Fibroblast of lung (primary cell): ENCODE results near the gene CEP152. TPM values are rescaled to one million over a fixed set of nuclear protein-coding genes. Genes with fewer than 3 reads are reported as not detected.

Experiments used
- DNase-seq, 2 donors: peaks; one replicate each; pipeline versions ENCODE4 v3.0.0 to v3.0.0-alpha.2; 2010; ENCODE audit warnings: low read depth in 2 of 2
- H2AFZ ChIP-seq: 2 replicates; pipeline ENCODE4 v1.5.1; 2012; ENCODE audit warnings: low read length, control low read depth, inconsistent platforms
- H3K27ac ChIP-seq: 2 replicates; pipeline ENCODE4 v1.5.1; 2011; ENCODE audit warnings: low read length, control low read depth; ENCODE audit not compliant: insufficient read depth
- H3K27me3 ChIP-seq: 2 replicates; pipeline ENCODE4 v1.5.1; 2011; ENCODE audit warnings: mild to moderate bottlenecking, low read length; ENCODE audit not compliant: control insufficient read depth, insufficient read depth
- H3K36me3 ChIP-seq: 2 replicates; pipeline ENCODE4 v1.5.1; 2011; ENCODE audit warnings: low read length; ENCODE audit not compliant: control insufficient read depth, insufficient read depth
- H3K4me1 ChIP-seq: 2 replicates; pipeline ENCODE4 v1.5.1; 2011; ENCODE audit warnings: low read length; ENCODE audit not compliant: control insufficient read depth, insufficient read depth; ENCODE audit errors: extremely low read depth
- H3K4me2 ChIP-seq: 2 replicates; pipeline ENCODE4 v1.5.1; 2011; ENCODE audit warnings: low read length, control low read depth; ENCODE audit not compliant: insufficient read depth; ENCODE audit errors: extremely low read depth
- H3K4me3 ChIP-seq, 4 experiments: fragments of 200-600 bp in 1 of 4; sonication (generic) in 1 of 4; replicated peaks in 1 of 4; 2 replicates each; pipeline ENCODE4 v1.5.1; 2011 to 2016; ENCODE audit warnings: low read length in 4 of 4, low read depth in 3 of 4, mild to moderate bottlenecking in 3 of 4, control low read depth in 2 of 4, inconsistent platforms in 1 of 4, mixed read lengths in 1 of 4; ENCODE audit not compliant: insufficient read depth in 1 of 4; ENCODE audit errors: control extremely low read depth in 1 of 4
- H3K79me2 ChIP-seq: 2 replicates; pipeline ENCODE4 v1.5.1; 2012; ENCODE audit warnings: mild to moderate bottlenecking, low read length, inconsistent platforms; ENCODE audit not compliant: control insufficient read depth, insufficient read depth
- H3K9ac ChIP-seq: 2 replicates; pipeline ENCODE4 v1.5.1; 2011; ENCODE audit warnings: mild to moderate bottlenecking, low read length, control low read depth; ENCODE audit not compliant: insufficient read depth
- H3K9me3 ChIP-seq: 2 replicates; pipeline ENCODE4 v1.5.1; 2012; ENCODE audit warnings: low read depth, low read length; ENCODE audit not compliant: control insufficient read depth, insufficient read depth
- H4K20me1 ChIP-seq: 2 replicates; pipeline ENCODE4 v1.5.1; 2011; ENCODE audit warnings: low read length; ENCODE audit not compliant: control insufficient read depth, insufficient read depth; ENCODE audit errors: extremely low read depth
- EZH2 ChIP-seq: IDR thresholded peaks from 2 replicates; pipeline ENCODE4 v1.5.1; 2012; ENCODE audit warnings: low read length, control low read depth, mild to moderate bottlenecking; ENCODE audit errors: missing control alignments
- polyA plus RNA-seq, 2 donors: library from polyadenylated mRNA; depleted of rRNA in 1 of 2; stranded (reverse) in 1 of 2; unstranded in 1 of 2; fragments of >200 nt; gene quantifications; 2 replicates each; pipeline ENCODE4 v1.2.1, GENCODE V29; 2011 to 2012; ENCODE audit warnings: missing spikeins in 1 of 2
- total RNA-seq: library from RNA; depleted of rRNA; stranded (reverse); fragments of >200 nt; gene quantifications from 2 replicates; pipeline ENCODE4 v1.2.1, GENCODE V29; 2014
- TF ChIP-seq, protein P1 (sequence below), 2 donors: IDR thresholded peaks in 1 of 2; conservative IDR thresholded peaks in 1 of 2; 1 replicate in 1 of 2; 2 replicates in 1 of 2; pipeline ENCODE4 v1.5.1; 2011 to 2012; ENCODE audit warnings: low read length in 2 of 2, control low read depth in 1 of 2, inconsistent platforms in 1 of 2, low read depth in 1 of 2, mild to moderate bottlenecking in 1 of 2

The CEP152 gene
- total and polyA plus RNA-seq, 2 donors (not counting 1 experiment from before 2014, with no cell fraction given) = 0.72 to 7.8 TPM

GRCh38 chr15:48696627-48697312 is 114.1 kb downstream of the CEP152 start:
- peaks cover 12% of the 10 kb centered on the region for H3K4me1 ChIP-seq
- no peak overlapping the region for H3K9ac ChIP-seq
- H3K9me3 ChIP-seq = no peaks in the 10 kb centered on the region
- H3K36me3 ChIP-seq = no peaks in the 10 kb centered on the region
- no peaks in the 10 kb centered on the region for H4K20me1 ChIP-seq
- DNase-seq = peak in 1 of 2 donors; percentile 60
- no peaks in the 10 kb centered on the region for H3K27me3 ChIP-seq
- TF ChIP-seq, protein P1, sequence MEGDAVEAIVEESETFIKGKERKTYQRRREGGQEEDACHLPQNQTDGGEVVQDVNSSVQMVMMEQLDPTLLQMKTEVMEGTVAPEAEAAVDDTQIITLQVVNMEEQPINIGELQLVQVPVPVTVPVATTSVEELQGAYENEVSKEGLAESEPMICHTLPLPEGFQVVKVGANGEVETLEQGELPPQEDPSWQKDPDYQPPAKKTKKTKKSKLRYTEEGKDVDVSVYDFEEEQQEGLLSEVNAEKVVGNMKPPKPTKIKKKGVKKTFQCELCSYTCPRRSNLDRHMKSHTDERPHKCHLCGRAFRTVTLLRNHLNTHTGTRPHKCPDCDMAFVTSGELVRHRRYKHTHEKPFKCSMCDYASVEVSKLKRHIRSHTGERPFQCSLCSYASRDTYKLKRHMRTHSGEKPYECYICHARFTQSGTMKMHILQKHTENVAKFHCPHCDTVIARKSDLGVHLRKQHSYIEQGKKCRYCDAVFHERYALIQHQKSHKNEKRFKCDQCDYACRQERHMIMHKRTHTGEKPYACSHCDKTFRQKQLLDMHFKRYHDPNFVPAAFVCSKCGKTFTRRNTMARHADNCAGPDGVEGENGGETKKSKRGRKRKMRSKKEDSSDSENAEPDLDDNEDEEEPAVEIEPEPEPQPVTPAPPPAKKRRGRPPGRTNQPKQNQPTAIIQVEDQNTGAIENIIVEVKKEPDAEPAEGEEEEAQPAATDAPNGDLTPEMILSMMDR (conservative IDR thresholded peaks at IDR 0.05 in 1 of 2, IDR thresholded peaks at IDR 0.05 in 1 of 2; ENCODE audit: low read depth in 1 of 2, low read length in 2 of 2) = no peak
- no peak for TF ChIP-seq EZH2
- no peaks in the 10 kb centered on the region for H3K79me2 ChIP-seq
- H3K4me3 ChIP-seq = no peak overlapping the region
- no peak overlapping the region for H3K27ac ChIP-seq
- H3K4me2 ChIP-seq = no peak overlapping the region
- no peak overlapping the region for H2AFZ ChIP-seq

DNA sequence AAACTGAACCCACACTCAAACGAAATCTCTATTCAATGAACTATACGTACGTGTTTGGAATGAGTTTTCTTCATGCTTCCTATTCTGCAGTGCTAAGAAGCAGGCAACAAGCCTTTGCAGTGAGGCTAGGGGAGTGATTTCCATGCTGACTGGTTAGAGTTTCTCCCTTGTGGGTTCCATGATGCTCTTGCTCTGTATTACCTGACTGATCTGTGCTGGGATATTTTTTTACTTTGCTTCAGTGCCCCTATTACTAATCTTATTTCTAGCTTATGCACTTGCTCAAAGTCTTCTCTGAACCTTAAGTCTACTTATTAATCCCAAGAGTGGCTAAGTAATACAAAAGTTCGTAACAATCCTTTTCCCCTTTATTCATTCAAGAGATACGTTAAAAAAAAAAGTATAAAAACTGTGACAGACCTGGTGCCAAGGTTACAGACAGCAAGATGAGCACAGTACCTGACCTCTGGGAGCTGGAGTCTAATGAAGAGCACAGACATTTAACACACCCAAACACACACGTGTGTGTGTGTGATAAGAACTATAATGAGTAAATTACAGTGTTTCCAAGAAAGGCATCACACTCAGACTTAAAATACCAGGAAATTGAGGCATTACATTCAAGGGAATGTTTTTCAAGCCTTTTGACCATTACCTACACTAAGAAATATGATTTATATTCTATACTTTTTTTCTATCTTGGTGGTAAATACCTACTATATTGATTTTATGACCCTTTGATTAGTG is 114.9 kb downstream of the CEP152 start:
- H2AFZ ChIP-seq = no peak overlapping the region

More for the DNA sequence above, 114.9 kb downstream of the CEP152 start:
- TF ChIP-seq EZH2 = no peak
- TF ChIP-seq, protein P1 (conservative IDR thresholded peaks at IDR 0.05 in 1 of 2, IDR thresholded peaks at IDR 0.05 in 1 of 2; ENCODE audit: low read depth in 1 of 2, low read length in 2 of 2) = no peak
- no peaks in the 10 kb centered on the region for H3K27me3 ChIP-seq
- H3K79me2 ChIP-seq = no peaks in the 10 kb centered on the region
- H3K9ac ChIP-seq = no peak overlapping the region
- DNase-seq = no peak
- H3K27ac ChIP-seq = no peak overlapping the region
- H3K4me2 ChIP-seq = no peak overlapping the region
- H3K9me3 ChIP-seq = no peaks in the 10 kb centered on the region
- H3K4me1 ChIP-seq = peaks cover 12% of the 10 kb centered on the region
- no peaks in the 10 kb centered on the region for H3K36me3 ChIP-seq
- H3K4me3 ChIP-seq = no peak overlapping the region
- no peaks in the 10 kb centered on the region for H4K20me1 ChIP-seq
